Measurements from ENCODE around the gene AADAT. TPM values are rescaled to one million over a fixed set of nuclear protein-coding genes. Genes with fewer than 3 reads are reported as not detected.

AADAT gene
- total and polyA plus RNA-seq, 2 of the 4 experiments (the other 2 are of a cell fraction): 4.7 to 6.9 TPM

- H3K18ac ChIP-seq (ENCODE audit: low read depth, low read length): no peak overlapping the region
- H2BK120ac ChIP-seq (ENCODE audit: low read depth, low read length): no peak overlapping the region
- H4K20me1 ChIP-seq (ENCODE audit: insufficient read depth, low read length): no peaks in the 10 kb centered on the region
- no peak overlapping the region for H3K27ac ChIP-seq (ENCODE audit: insufficient read depth, low read length)
- H4K91ac ChIP-seq (ENCODE audit: insufficient read depth, low read depth, low read length): no peak overlapping the region
- no peak overlapping the region for H2BK5ac ChIP-seq (ENCODE audit: low read depth, low read length, poor library complexity, severe bottlenecking)
- no peak for ATAC-seq (ENCODE audit: low read depth)
- no peak overlapping the region for H2BK20ac ChIP-seq (ENCODE audit: low read depth, low read length)
- no peaks in the 10 kb centered on the region for H3K9me3 ChIP-seq (ENCODE audit: control insufficient read depth, insufficient read depth, low read length)
- no peak for DNase-seq
- H3K4me2 ChIP-seq (ENCODE audit: low read depth, low read length): no peak overlapping the region
- H3K27me3 ChIP-seq (ENCODE audit: control insufficient read depth, insufficient read depth, low read length): no peaks in the 10 kb centered on the region
- no peak overlapping the region for H3K56ac ChIP-seq (ENCODE audit: extremely low read depth, insufficient read depth, low read length)
- H2AK9ac ChIP-seq (replicated peaks; ENCODE audit: low read depth, low read length, poor library complexity): no peak overlapping the region
- peaks cover 6% of the 10 kb centered on the region for H3K36me3 ChIP-seq (ENCODE audit: control insufficient read depth, insufficient read depth, low read length)
- in situ Hi-C loops (cut with MboI; ENCODE audit: low sequenced_read_pairs): loop anchor here (25.0 kb wide), 1 partner anchor 456 kb away; the partner anchor contains the start of genes CLCN3 and NEK1
- BruUV-seq (replicated peaks): no TSS peak
- POLR2A ChIA-PET (ENCODE audit: unreplicated experiment): no interaction called here
- CTCF ChIA-PET: no interaction called here
- no peak overlapping the region for H4K8ac ChIP-seq (ENCODE audit: low read depth in 2 of 2, low read length in 2 of 2)
- H2AK5ac ChIP-seq (ENCODE audit: low read depth, low read length): no peak overlapping the region
- no CpG with 5 or more reads among the region's 8 CpGs for WGBS, 2 experiments (ENCODE audit: extremely low coverage in 2 of 2, insufficient read length in 1 of 2)
- no peak overlapping the region for H3K23ac ChIP-seq (ENCODE audit: low read depth, low read length)
- no peak overlapping the region for H2BK15ac ChIP-seq (ENCODE audit: low read depth, low read length)
- H2AFZ ChIP-seq (replicated peaks; ENCODE audit: low read length, poor library complexity): no peak overlapping the region
- no peak overlapping the region for H3K9ac ChIP-seq (ENCODE audit: low read depth, low read length)
- H3K79me1 ChIP-seq (ENCODE audit: low read depth in 1 of 2, low read length in 2 of 2): no peaks in the 10 kb centered on the region
- dilution Hi-C loops (cut with HindIII; ENCODE audit: low sequenced_read_pairs, unreplicated experiment): no loop called here
- H3K9me1 ChIP-seq (ENCODE audit: insufficient read depth, low read length): no peaks in the 10 kb centered on the region
- H3K14ac ChIP-seq (replicated peaks; ENCODE audit: low read depth, low read length): no peak overlapping the region
- H3K4ac ChIP-seq (ENCODE audit: low read depth, low read length): no peak overlapping the region
- H4K5ac ChIP-seq (ENCODE audit: low read depth, low read length): no peak overlapping the region
- intact Hi-C loops (cut with micrococcal nuclease): no loop called here
- no peak overlapping the region for H3K4me3 ChIP-seq (ENCODE audit: insufficient read depth, low read depth, low read length)
- no peaks in the 10 kb centered on the region for H3K4me1 ChIP-seq (ENCODE audit: control insufficient read depth, insufficient read depth, low read length)
- TF ChIP-seq RFX5 (IDR thresholded peaks at IDR 0.05; ENCODE audit: low read depth, low read length): no peak
These were observed 21.2 kb downstream of the AADAT start for GRCh38 chr4:170068438-170069128.

Data from IMR-90 (cell line).